GM12878 (cell line): ENCODE measurements around the gene VWA5B2. TPM values are rescaled to one million over a fixed set of nuclear protein-coding genes. Genes with fewer than 3 reads are reported as not detected.

Experiments used
- ATAC-seq: fragments of 200-7000 bp; cut with Tn5 transposase; 3 replicates; pipeline ENCODE4 v1.9.1; 2020; ENCODE audit warnings: mild to moderate bottlenecking, moderate library complexity
- BruUV-seq: library from RNA; stranded (reverse); fragments of 400-500 nt; replicated peaks from 2 replicates; lab custom pipeline; 2021; lab: Mats Ljungman, UMichigan
- CTCF ChIA-PET: fragments of 300-600 bp; sonication (Branson Sonifier 250); formaldehyde crosslinking; extraction: SDS; loops from one replicate; lab custom pipeline; 2021; ENCODE audit warnings: inconsistent platforms; lab: Yijun Ruan, JAX
- POLR2A ChIA-PET: fragments of 350-600 bp; formaldehyde crosslinking; extraction: SDS; loops from one replicate; lab custom pipeline; 2021; ENCODE audit warnings: inconsistent platforms; lab: Charles Lee
- RAD21 ChIA-PET: fragments of 300-600 bp; sonication (Branson Sonifier 250); formaldehyde crosslinking; loops from one replicate; lab custom pipeline; 2023; ENCODE audit warnings: antibody characterized with exemption; ENCODE audit not compliant: unreplicated experiment; lab: Charles Lee
- SMC1A ChIA-PET: fragments of 300-600 bp; sonication (Branson Sonifier 250); formaldehyde crosslinking; loops from one replicate; lab custom pipeline; 2023; ENCODE audit not compliant: unreplicated experiment, uncharacterized antibody; lab: Charles Lee
- DNase-seq: peaks from one replicate; pipeline ENCODE4 v3.0.0-alpha.2; 2011; ENCODE audit warnings: low read depth, low spot score
- FAIRE-seq: peaks from 3 replicates; lab custom pipeline; 2011; peaks lifted over from hg19 to GRCh38; lab: Jason Lieb, UNC
- H2AFZ ChIP-seq: 2 replicates; pipeline ENCODE4 v1.6.0; 2011; ENCODE audit warnings: low read depth, low read length, control low read depth; ENCODE audit not compliant: control insufficient read depth
- H3K27ac ChIP-seq: 2 replicates; pipeline ENCODE4 v1.5.1; 2011; ENCODE audit warnings: control low read depth; ENCODE audit not compliant: control insufficient read depth, insufficient read depth
- H3K27me3 ChIP-seq, 2 experiments: replicated peaks in 1 of 2; 2 replicates each; pipeline versions ENCODE4 v1.6.0 to v1.6.1; 2011; ENCODE audit warnings: low read length in 1 of 2; ENCODE audit not compliant: control insufficient read depth in 2 of 2, insufficient read depth in 2 of 2
- H3K36me3 ChIP-seq, 2 experiments: 2 replicates each; pipeline ENCODE4 v1.5.1; 2011; ENCODE audit warnings: low read length in 1 of 2; ENCODE audit not compliant: control insufficient read depth in 2 of 2, insufficient read depth in 2 of 2
- H3K4me1 ChIP-seq: 2 replicates; pipeline ENCODE4 v1.6.1; 2011; ENCODE audit warnings: mild to moderate bottlenecking, low read length, moderate library complexity, mixed read lengths; ENCODE audit not compliant: control insufficient read depth, insufficient read depth
- H3K4me2 ChIP-seq: 2 replicates; pipeline ENCODE4 v1.6.0; 2011; ENCODE audit warnings: control low read depth; ENCODE audit not compliant: control insufficient read depth, insufficient read depth
- H3K4me3 ChIP-seq: fragments of 200-600 bp; sonication (generic); 2 replicates; pipeline ENCODE4 v1.5.1; 2016
- H3K79me2 ChIP-seq: 2 replicates; pipeline ENCODE4 v1.6.0; 2011; ENCODE audit warnings: low read length; ENCODE audit not compliant: control insufficient read depth, insufficient read depth
- H3K9ac ChIP-seq: 2 replicates; pipeline ENCODE4 v1.8.0; 2011; ENCODE audit warnings: low read length, control low read depth, mixed read lengths; ENCODE audit not compliant: control insufficient read depth, insufficient read depth
- H3K9me3 ChIP-seq: replicated peaks from 3 replicates; pipeline ENCODE4 v1.5.1; 2011; ENCODE audit warnings: mild to moderate bottlenecking, low read length; ENCODE audit not compliant: control insufficient read depth, insufficient read depth
- H4K20me1 ChIP-seq: 2 replicates; pipeline ENCODE4 v1.6.0; 2011; ENCODE audit not compliant: control insufficient read depth, insufficient read depth
- CEBPZ ChIP-seq: fragments of 150-350 bp; IDR thresholded peaks from 2 replicates; pipeline ENCODE4 v1.6.1; 2016; ENCODE audit warnings: low read depth, low read length
- ETV6 ChIP-seq, 2 experiments: fragments of 450-650 bp in 1 of 2; IDR thresholded peaks in 1 of 2; conservative IDR thresholded peaks in 1 of 2; 2 replicates each; pipeline ENCODE4 v1.6.1; 2014; ENCODE audit warnings: antibody characterized with exemption in 1 of 2, borderline replicate concordance in 1 of 2, low read depth in 1 of 2, mild to moderate bottlenecking in 1 of 2, moderate library complexity in 1 of 2
- HDAC6 ChIP-seq: fragments of 200-600 bp; sonication (generic); IDR thresholded peaks from one replicate; pipeline ENCODE4 v1.8.0; 2017; ENCODE audit warnings: antibody characterized with exemption; ENCODE audit not compliant: unreplicated experiment
- HSF1 ChIP-seq: fragments of 150-350 bp; IDR thresholded peaks from 2 replicates; pipeline ENCODE4 v1.6.1; 2014; ENCODE audit warnings: mild to moderate bottlenecking, low read depth, low read length
- IRF3 ChIP-seq: fragments of 450-650 bp; IDR thresholded peaks from 2 replicates; pipeline ENCODE4 v1.6.1; 2014; ENCODE audit warnings: mild to moderate bottlenecking
- TAF1 ChIP-seq: IDR thresholded peaks from 2 replicates; pipeline ENCODE4 v1.6.1; 2011; ENCODE audit warnings: mild to moderate bottlenecking, low read depth, low read length, borderline replicate concordance
- YBX1 ChIP-seq: fragments of 450-650 bp; IDR thresholded peaks from 2 replicates; pipeline ENCODE4 v1.6.1; 2016; ENCODE audit warnings: antibody characterized with exemption
- WGBS: methylation state at CpG from one replicate; pipeline ENCODE4 v1.1.6; 2016; ENCODE audit warnings: low lambda C conversion rate; ENCODE audit not compliant: insufficient replicate concordance, insufficient coverage; ENCODE audit errors: missing lambda C conversion rate; 5-methylcytosine and 5-hydroxymethylcytosine counted together
- in situ Hi-C: fragments of 300-500 bp; cut with MboI; formaldehyde crosslinking; loops from 9 replicates; pipeline ENCODE4 v1.14.3; 2018; ENCODE audit warnings: mixed read lengths
- intact Hi-C: fragments of 100-400 bp; cut with micrococcal nuclease; formaldehyde crosslinking; loops from one replicate; pipeline ENCODE4 v1.14.2; 2022; ENCODE audit not compliant: unreplicated experiment
- polyA plus RNA-seq, 11 experiments: library from polyadenylated mRNA; depleted of rRNA in 4 of 11; unstranded in 6 of 11; stranded (reverse) in 5 of 11; fragments of >200 nt; fragmentation: Nextera tagmentation in 4 of 11; fragmentation: Illumina TruSeq in 1 of 11; extraction: Ambion mirVana in 4 of 11; extraction: Trizol in 1 of 11; gene quantifications; 1 replicate in 1 of 11; 2 replicates in 10 of 11; pipeline versions ENCODE4 v1.2.1 to v1.2.3, GENCODE V29; 2011 to 2016; ENCODE audit warnings: inconsistent platforms in 2 of 11, missing spikeins in 2 of 11, low read depth in 1 of 11
- total RNA-seq, 4 experiments: library from RNA; depleted of rRNA in 3 of 4; stranded (reverse); fragments of >200 nt in 3 of 4; fragmentation: Illumina TruSeq in 1 of 4; extraction: Trizol in 1 of 4; gene quantifications; 2 replicates each; pipeline versions ENCODE4 v1.2.1 to v1.2.3, GENCODE V29; 2013 to 2021

The VWA5B2 gene
- total and polyA plus RNA-seq, 10 of the 15 experiments (the other 5 are each of a cell fraction or from before 2014, with no cell fraction given): 0.03 to 0.09 TPM; not detected in 8

GRCh38 chr3:184261854-184262763 is 32.7 kb downstream of the VWA5B2 start:
- TF ChIP-seq TAF1 (no peak), HDAC6 (peak; percentile 58)
- in situ Hi-C loops: no loop called here
- H3K9ac ChIP-seq: no peak overlapping the region
- CTCF ChIA-PET: interaction anchor here (0.6 to 0.8 kb wide), 2 partner anchors 12 to 112 kb away, joined by 3 to 5 read pairs; partner anchors contain the start of gene EEF1AKMT4
- peak overlapping the region; percentile 41 for H2AFZ ChIP-seq
- H3K79me2 ChIP-seq: no peaks in the 10 kb centered on the region
- peaks cover 2 to 11% of the 10 kb centered on the region in 2 experiments for H3K27me3 ChIP-seq
- H3K36me3 ChIP-seq: no peaks in the 10 kb centered on the region
- 4% methylated on average over 50 of the region's 66 CpGs for WGBS
- POLR2A ChIA-PET: interaction anchor here (0.5 kb wide), 1 partner anchor 88 kb away, joined by 5 read pairs; no protein-coding TSS in a partner anchor
- no peak for DNase-seq
- peak overlapping the region; percentile 67; the same call in 1 of the 2 replicates for H3K4me3 ChIP-seq
- ATAC-seq: peak; percentile 58
- RAD21 ChIA-PET: no interaction called here
- intact Hi-C loops: no loop called here
- SMC1A ChIA-PET: no interaction called here
- no peaks in the 10 kb centered on the region for H4K20me1 ChIP-seq
- 0 out of 2 replicates have a peak, but pooled peaks cover 4% of the 10 kb centered on the region for H3K4me1 ChIP-seq
- H3K9me3 ChIP-seq: no peaks in the 10 kb centered on the region
- FAIRE-seq: no peak
- H3K27ac ChIP-seq: no peak overlapping the region
- no TSS peak for BruUV-seq
- H3K4me2 ChIP-seq: peak overlapping the region; percentile 90

- Histone ChIP-seq H3K36me3 (no peaks in the 10 kb centered on the region), H3K9ac (no peak overlapping the region), H3K4me1 (0 out of 2 replicates have a peak, but pooled peaks cover 4% of the 10 kb centered on the region), H2AFZ (no peak overlapping the region), H3K4me3 (no peak overlapping the region), H4K20me1 (no peaks in the 10 kb centered on the region), H3K4me2 (peak overlapping the region; percentile 90; the same call in 1 of the 2 replicates), H3K9me3 (no peaks in the 10 kb centered on the region), H3K27ac (no peak overlapping the region), H3K79me2 (no peaks in the 10 kb centered on the region), H3K27me3 (peaks cover 2 to 11% of the 10 kb centered on the region in 2 experiments)
- whole genome bisulfite sequencing: 28% methylated on average over 15 of the region's 15 CpGs
- ATAC-seq (no peak), FAIRE-seq (no peak), DNase-seq (no peak)
- CTCF ChIA-PET: interaction anchor here (0.6 to 1.1 kb wide), 3 partner anchors 9 to 113 kb away, joined by 3 to 5 read pairs (median 4); partner anchors contain the start of gene EEF1AKMT4
- RAD21 ChIA-PET: no interaction called here
- SMC1A ChIA-PET: no interaction called here
- in situ Hi-C loops (no loop called here), intact Hi-C loops (no loop called here)
- POLR2A ChIA-PET: no interaction called here
- no TSS peak for BruUV-seq
- TF ChIP-seq CEBPZ: no peak
- TF ChIP-seq IRF3: no peak
- no peak for TF ChIP-seq YBX1
- no peak for TF ChIP-seq ETV6 (conservative IDR thresholded peaks at IDR 0.05 in 1 of 2, IDR thresholded peaks at IDR 0.05 in 1 of 2; ENCODE audit: borderline replicate concordance in 1 of 2, low read depth in 1 of 2)
- no peak for TF ChIP-seq HSF1
These were observed 33.4 kb downstream of the VWA5B2 start for GRCh38 chr3:184262764-184263179.
